ENCODE data around the gene IQSEC1. TPM values are rescaled to one million over a fixed set of nuclear protein-coding genes. Genes with fewer than 3 reads are reported as not detected.
A peak's percentile ranks its signal among the peaks of the same experiment; 100 is the strongest.

IQSEC1 gene
- total and polyA plus RNA-seq, 2 donors (not counting 1 experiment from before 2014, with no cell fraction given), result 96.7 to 222 TPM

DNA sequence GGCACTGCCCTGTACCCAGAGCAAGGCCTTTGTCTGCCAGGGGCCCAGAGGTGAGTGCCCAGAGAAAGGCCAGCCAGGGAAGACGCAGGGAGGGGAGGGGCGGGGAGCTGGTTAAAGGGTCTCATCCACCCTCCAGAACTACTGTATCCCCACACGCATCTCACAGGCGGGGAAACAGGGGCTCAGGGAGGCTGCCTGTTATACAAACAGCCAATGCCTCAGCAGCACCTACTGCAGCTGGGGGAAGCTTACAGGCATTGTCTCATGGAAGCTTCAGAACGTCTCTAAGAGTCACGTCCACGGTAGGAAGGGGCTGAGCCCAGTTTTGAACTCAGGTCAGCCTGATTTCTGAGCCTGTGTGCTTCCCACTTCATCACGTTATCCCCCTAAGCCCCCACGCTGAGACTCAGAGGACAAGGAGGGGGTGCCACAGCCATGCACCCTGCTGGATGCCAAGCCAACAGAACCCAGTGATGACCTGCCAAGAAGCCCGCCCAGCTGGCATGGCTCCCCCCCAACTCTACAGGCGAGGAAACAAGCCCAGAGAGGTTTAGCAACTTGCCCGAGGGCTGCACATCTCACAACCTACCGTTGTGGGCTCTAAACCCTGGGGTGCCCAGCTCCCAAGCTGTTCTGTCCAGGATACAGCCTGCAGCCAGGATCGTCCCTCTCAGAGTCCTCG is 54.5 kb downstream of the IQSEC1 start:
- H3K4me3 ChIP-seq (ENCODE audit: control extremely low read depth in 1 of 5, extremely low read depth in 1 of 5, insufficient read depth in 1 of 5, low read depth in 2 of 5, low read length in 4 of 5), result peak overlapping the region in 4 of 5 experiments; percentile 1 to 98 (median 90)
- DNase-seq, result no peak
- intact Hi-C loops (cut with micrococcal nuclease), result no loop called here
- WGBS (ENCODE audit: insufficient coverage), result 67% methylated on average over 14 of the region's 15 CpGs
- H3K4me1 ChIP-seq (ENCODE audit: control insufficient read depth in 2 of 2, insufficient read depth in 2 of 2, low read length in 2 of 2), result peaks cover 81 to 83% of the 10 kb centered on the region in 2 donors
- no peaks in the 10 kb centered on the region for H3K27me3 ChIP-seq (replicated peaks in 1 of 4; ENCODE audit: control extremely low read depth in 1 of 4, control insufficient read depth in 3 of 4, insufficient read depth in 4 of 4, low read length in 3 of 4)
- ATAC-seq (ENCODE audit: low read depth), result no peak
- ChIA-PET CTCF (interaction anchor here (0.8 to 5.7 kb wide), 7 partner anchors 11 to 74 kb away, joined by 3 to 32 read pairs (median 4); no protein-coding TSS in a partner anchor), POLR2A (interaction anchor here (1.0 kb wide), 1 partner anchor 19 kb away, joined by 3 read pairs; no protein-coding TSS in a partner anchor)
- H3K36me3 ChIP-seq (replicated peaks in 1 of 2; ENCODE audit: control extremely low read depth in 1 of 2, control insufficient read depth in 1 of 2, extremely low read depth in 1 of 2, insufficient read depth in 2 of 2, low read length in 1 of 2), result peaks cover 0 to 48% of the 10 kb centered on the region in 2 experiments
- Mint-ChIP-seq H3K27ac (peak overlapping the region; percentile 95), H3K4me1 (peaks cover 82% of the 10 kb centered on the region), H3K4me3 (peak overlapping the region; percentile 100), H3K27me3 (no peaks in the 10 kb centered on the region), H3K9me3 (ENCODE audit: insufficient read depth) (no peaks in the 10 kb centered on the region)
- H4K20me1 ChIP-seq (ENCODE audit: control insufficient read depth, insufficient read depth, low read length, poor library complexity, severe bottlenecking), result peaks cover 3% of the 10 kb centered on the region
- H3K79me2 ChIP-seq (ENCODE audit: control insufficient read depth, insufficient read depth, low read length), result peaks cover 100% of the 10 kb centered on the region
- peak overlapping the region; percentile 94 for H3K4me2 ChIP-seq (replicated peaks; ENCODE audit: low read depth, low read length, poor library complexity, severe bottlenecking)
- H3K9me3 ChIP-seq (ENCODE audit: control extremely low read depth in 1 of 3, control insufficient read depth in 2 of 3, insufficient read depth in 1 of 3, low read length in 2 of 3), result no peaks in the 10 kb centered on the region
- no peak overlapping the region for H2AFZ ChIP-seq (ENCODE audit: insufficient read depth, low read depth, low read length, poor library complexity, severe bottlenecking)
- H3K9ac ChIP-seq (ENCODE audit: low read length), result peak overlapping the region; percentile 86
- peak overlapping the region; percentile 96 to 97 for H3K27ac ChIP-seq (ENCODE audit: low read length in 2 of 2)
- TF ChIP-seq EZH2 (IDR thresholded peaks at IDR 0.05; ENCODE audit: borderline replicate concordance, insufficient read depth, low read depth, low read length, poor library complexity, severe bottlenecking), result no peak
- TF ChIP-seq, protein P1, sequence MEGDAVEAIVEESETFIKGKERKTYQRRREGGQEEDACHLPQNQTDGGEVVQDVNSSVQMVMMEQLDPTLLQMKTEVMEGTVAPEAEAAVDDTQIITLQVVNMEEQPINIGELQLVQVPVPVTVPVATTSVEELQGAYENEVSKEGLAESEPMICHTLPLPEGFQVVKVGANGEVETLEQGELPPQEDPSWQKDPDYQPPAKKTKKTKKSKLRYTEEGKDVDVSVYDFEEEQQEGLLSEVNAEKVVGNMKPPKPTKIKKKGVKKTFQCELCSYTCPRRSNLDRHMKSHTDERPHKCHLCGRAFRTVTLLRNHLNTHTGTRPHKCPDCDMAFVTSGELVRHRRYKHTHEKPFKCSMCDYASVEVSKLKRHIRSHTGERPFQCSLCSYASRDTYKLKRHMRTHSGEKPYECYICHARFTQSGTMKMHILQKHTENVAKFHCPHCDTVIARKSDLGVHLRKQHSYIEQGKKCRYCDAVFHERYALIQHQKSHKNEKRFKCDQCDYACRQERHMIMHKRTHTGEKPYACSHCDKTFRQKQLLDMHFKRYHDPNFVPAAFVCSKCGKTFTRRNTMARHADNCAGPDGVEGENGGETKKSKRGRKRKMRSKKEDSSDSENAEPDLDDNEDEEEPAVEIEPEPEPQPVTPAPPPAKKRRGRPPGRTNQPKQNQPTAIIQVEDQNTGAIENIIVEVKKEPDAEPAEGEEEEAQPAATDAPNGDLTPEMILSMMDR (IDR thresholded peaks at IDR 0.05), result no peak

DNA sequence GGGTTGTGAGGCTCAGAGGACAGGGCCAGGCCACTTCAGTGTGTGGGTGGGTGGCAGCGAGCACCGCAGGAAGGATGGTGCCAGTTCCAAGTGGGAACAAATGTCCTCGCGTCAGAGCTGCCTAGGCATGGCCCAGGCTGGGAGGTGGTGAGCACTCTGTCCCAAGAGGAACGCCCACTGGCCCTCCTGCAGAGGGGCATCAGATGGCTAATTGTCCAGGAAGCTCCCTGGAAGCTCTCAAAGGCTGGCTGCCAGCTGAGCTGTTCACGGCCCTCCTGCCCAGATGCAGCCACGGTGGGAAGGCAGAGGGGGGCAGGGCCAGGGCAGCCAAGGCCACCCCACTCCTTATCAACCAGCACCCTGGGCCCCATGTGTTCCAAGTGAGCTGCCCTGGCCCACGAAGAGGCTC is 55.2 kb downstream of the IQSEC1 start:
- peak overlapping the region; percentile 86 for H3K9ac ChIP-seq (ENCODE audit: low read length)
- H3K4me2 ChIP-seq (replicated peaks; ENCODE audit: low read depth, low read length, poor library complexity, severe bottlenecking), result peak overlapping the region; percentile 94
- POLR2A ChIA-PET, result interaction anchor here (1.0 to 1.2 kb wide), 2 partner anchors 19 to 29 kb away, joined by 3 read pairs; no protein-coding TSS in a partner anchor
- peaks cover 81 to 83% of the 10 kb centered on the region in 2 donors for H3K4me1 ChIP-seq (ENCODE audit: control insufficient read depth in 2 of 2, insufficient read depth in 2 of 2, low read length in 2 of 2)
- no peaks in the 10 kb centered on the region for H3K27me3 Mint-ChIP-seq
- peak overlapping the region; percentile 95 for H3K27ac Mint-ChIP-seq
- intact Hi-C loops (cut with micrococcal nuclease), result no loop called here
- H3K79me2 ChIP-seq (ENCODE audit: control insufficient read depth, insufficient read depth, low read length), result peaks cover 100% of the 10 kb centered on the region
- ATAC-seq (ENCODE audit: low read depth) (no peak), DNase-seq (no peak)
- CTCF ChIA-PET, result interaction anchor here (0.8 to 5.7 kb wide), 7 partner anchors 11 to 74 kb away, joined by 3 to 32 read pairs (median 4); no protein-coding TSS in a partner anchor
- H3K27me3 ChIP-seq (replicated peaks in 1 of 4; ENCODE audit: control extremely low read depth in 1 of 4, control insufficient read depth in 3 of 4, insufficient read depth in 4 of 4, low read length in 3 of 4), result no peaks in the 10 kb centered on the region
- peak overlapping the region in 2 of 5 experiments; percentile 20 to 23 for H3K4me3 ChIP-seq (ENCODE audit: control extremely low read depth in 1 of 5, extremely low read depth in 1 of 5, insufficient read depth in 1 of 5, low read depth in 2 of 5, low read length in 4 of 5)
- no peak overlapping the region for H2AFZ ChIP-seq (ENCODE audit: insufficient read depth, low read depth, low read length, poor library complexity, severe bottlenecking)
- H3K9me3 ChIP-seq (ENCODE audit: control extremely low read depth in 1 of 3, control insufficient read depth in 2 of 3, insufficient read depth in 1 of 3, low read length in 2 of 3), result no peaks in the 10 kb centered on the region
- no peak for TF ChIP-seq EZH2 (IDR thresholded peaks at IDR 0.05; ENCODE audit: borderline replicate concordance, insufficient read depth, low read depth, low read length, poor library complexity, severe bottlenecking)
- H3K4me1 Mint-ChIP-seq, result peaks cover 82% of the 10 kb centered on the region
- WGBS (ENCODE audit: insufficient coverage), result 56% methylated on average over 8 of the region's 8 CpGs
- no peaks in the 10 kb centered on the region for H3K9me3 Mint-ChIP-seq (ENCODE audit: insufficient read depth)
- peaks cover 0 to 55% of the 10 kb centered on the region in 2 experiments for H3K36me3 ChIP-seq (replicated peaks in 1 of 2; ENCODE audit: control extremely low read depth in 1 of 2, control insufficient read depth in 1 of 2, extremely low read depth in 1 of 2, insufficient read depth in 2 of 2, low read length in 1 of 2)
- H4K20me1 ChIP-seq (ENCODE audit: control insufficient read depth, insufficient read depth, low read length, poor library complexity, severe bottlenecking), result no peaks in the 10 kb centered on the region
- H3K4me3 Mint-ChIP-seq, result peak overlapping the region; percentile 100
- peak overlapping the region; percentile 96 to 97 for H3K27ac ChIP-seq (ENCODE audit: low read length in 2 of 2)
